AG10803 (cell line): Measurements from ENCODE around the gene TBC1D14.
"Not testable (repeated sequence)": the region's sequence is repeated elsewhere in the genome, so short reads cannot be mapped to it uniquely, and the experiment has no call there.

Source experiments
- DNase-seq: peaks from one replicate; pipeline ENCODE4 v3.0.0; 2010; ENCODE audit warnings: low read depth
- H3K4me3 ChIP-seq: 2 replicates; pipeline ENCODE4 v1.5.1; 2011; ENCODE audit warnings: mild to moderate bottlenecking, low read length, control low read depth
- CTCF ChIP-seq: conservative IDR thresholded peaks from 2 replicates; pipeline ENCODE4 v1.5.1; 2011; ENCODE audit warnings: mild to moderate bottlenecking, low read length, control low read depth, inconsistent platforms

TBC1D14 gene

GRCh38 chr4:6890358-6890757 is 19.3 kb upstream of the TBC1D14 start:
- no peak for DNase-seq
- no peak overlapping the region for H3K4me3 ChIP-seq
- no peak for TF ChIP-seq CTCF

- H3K4me3 ChIP-seq, DNase-seq: not testable (repeated sequence)
These were observed 18.7 kb upstream of the TBC1D14 start for GRCh38 chr4:6890971-6891370.

- no peak overlapping the region for H3K4me3 ChIP-seq
- no peak for DNase-seq
- TF ChIP-seq CTCF = no peak
These were observed 18.0 kb upstream of the TBC1D14 start for GRCh38 chr4:6891436-6892170.

- peak; percentile 58 for DNase-seq
These were observed 17.3 kb upstream of the TBC1D14 start for GRCh38 chr4:6892190-6892908.

GRCh38 chr4:6892909-6893202 is 16.8 kb upstream of the TBC1D14 start:
- no peak overlapping the region for H3K4me3 ChIP-seq
- no peak for TF ChIP-seq CTCF
- DNase-seq = no peak

More at GRCh38 chr4:6892190-6892908, 17.3 kb upstream of the TBC1D14 start:
- H3K4me3 ChIP-seq = peak overlapping the region; percentile 20
- TF ChIP-seq CTCF = peak; percentile 24; the same call in 1 of the 2 replicates

GRCh38 chr4:6893449-6894085 is 16.1 kb upstream of the TBC1D14 start:
- no peak for TF ChIP-seq CTCF
- DNase-seq = peak; percentile 46
- H3K4me3 ChIP-seq = no peak overlapping the region

- DNase-seq = no peak
- H3K4me3 ChIP-seq = no peak overlapping the region
- TF ChIP-seq CTCF = no peak
These were observed 15.5 kb upstream of the TBC1D14 start for GRCh38 chr4:6894086-6894478.
